ENCODE results near the gene KLHL36.

GRCh38 chr16:84675423-84675822 is 27.1 kb downstream of the KLHL36 start:
- TF ChIP-seq, protein P1, sequence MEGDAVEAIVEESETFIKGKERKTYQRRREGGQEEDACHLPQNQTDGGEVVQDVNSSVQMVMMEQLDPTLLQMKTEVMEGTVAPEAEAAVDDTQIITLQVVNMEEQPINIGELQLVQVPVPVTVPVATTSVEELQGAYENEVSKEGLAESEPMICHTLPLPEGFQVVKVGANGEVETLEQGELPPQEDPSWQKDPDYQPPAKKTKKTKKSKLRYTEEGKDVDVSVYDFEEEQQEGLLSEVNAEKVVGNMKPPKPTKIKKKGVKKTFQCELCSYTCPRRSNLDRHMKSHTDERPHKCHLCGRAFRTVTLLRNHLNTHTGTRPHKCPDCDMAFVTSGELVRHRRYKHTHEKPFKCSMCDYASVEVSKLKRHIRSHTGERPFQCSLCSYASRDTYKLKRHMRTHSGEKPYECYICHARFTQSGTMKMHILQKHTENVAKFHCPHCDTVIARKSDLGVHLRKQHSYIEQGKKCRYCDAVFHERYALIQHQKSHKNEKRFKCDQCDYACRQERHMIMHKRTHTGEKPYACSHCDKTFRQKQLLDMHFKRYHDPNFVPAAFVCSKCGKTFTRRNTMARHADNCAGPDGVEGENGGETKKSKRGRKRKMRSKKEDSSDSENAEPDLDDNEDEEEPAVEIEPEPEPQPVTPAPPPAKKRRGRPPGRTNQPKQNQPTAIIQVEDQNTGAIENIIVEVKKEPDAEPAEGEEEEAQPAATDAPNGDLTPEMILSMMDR (IDR thresholded peaks at IDR 0.05 in 2 of 3, conservative IDR thresholded peaks at IDR 0.05 in 1 of 3; ENCODE audit: borderline replicate concordance in 1 of 3, insufficient read depth in 1 of 3, low read depth in 2 of 3, low read length in 2 of 3), result no peak
- TF ChIP-seq, protein P2, sequence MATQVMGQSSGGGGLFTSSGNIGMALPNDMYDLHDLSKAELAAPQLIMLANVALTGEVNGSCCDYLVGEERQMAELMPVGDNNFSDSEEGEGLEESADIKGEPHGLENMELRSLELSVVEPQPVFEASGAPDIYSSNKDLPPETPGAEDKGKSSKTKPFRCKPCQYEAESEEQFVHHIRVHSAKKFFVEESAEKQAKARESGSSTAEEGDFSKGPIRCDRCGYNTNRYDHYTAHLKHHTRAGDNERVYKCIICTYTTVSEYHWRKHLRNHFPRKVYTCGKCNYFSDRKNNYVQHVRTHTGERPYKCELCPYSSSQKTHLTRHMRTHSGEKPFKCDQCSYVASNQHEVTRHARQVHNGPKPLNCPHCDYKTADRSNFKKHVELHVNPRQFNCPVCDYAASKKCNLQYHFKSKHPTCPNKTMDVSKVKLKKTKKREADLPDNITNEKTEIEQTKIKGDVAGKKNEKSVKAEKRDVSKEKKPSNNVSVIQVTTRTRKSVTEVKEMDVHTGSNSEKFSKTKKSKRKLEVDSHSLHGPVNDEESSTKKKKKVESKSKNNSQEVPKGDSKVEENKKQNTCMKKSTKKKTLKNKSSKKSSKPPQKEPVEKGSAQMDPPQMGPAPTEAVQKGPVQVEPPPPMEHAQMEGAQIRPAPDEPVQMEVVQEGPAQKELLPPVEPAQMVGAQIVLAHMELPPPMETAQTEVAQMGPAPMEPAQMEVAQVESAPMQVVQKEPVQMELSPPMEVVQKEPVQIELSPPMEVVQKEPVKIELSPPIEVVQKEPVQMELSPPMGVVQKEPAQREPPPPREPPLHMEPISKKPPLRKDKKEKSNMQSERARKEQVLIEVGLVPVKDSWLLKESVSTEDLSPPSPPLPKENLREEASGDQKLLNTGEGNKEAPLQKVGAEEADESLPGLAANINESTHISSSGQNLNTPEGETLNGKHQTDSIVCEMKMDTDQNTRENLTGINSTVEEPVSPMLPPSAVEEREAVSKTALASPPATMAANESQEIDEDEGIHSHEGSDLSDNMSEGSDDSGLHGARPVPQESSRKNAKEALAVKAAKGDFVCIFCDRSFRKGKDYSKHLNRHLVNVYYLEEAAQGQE (IDR thresholded peaks at IDR 0.05; ENCODE audit: low read depth), result no peak
- TF ChIP-seq CEBPB (IDR thresholded peaks at IDR 0.05; ENCODE audit: low read depth) (no peak), POLR2A (IDR thresholded peaks at IDR 0.05; ENCODE audit: borderline replicate concordance, extremely low read depth, insufficient read depth, insufficient read length) (no peak), MAX (IDR thresholded peaks at IDR 0.05) (no peak), EZH2 (IDR thresholded peaks at IDR 0.05) (no peak), RAD21 (IDR thresholded peaks at IDR 0.05; ENCODE audit: low read depth) (no peak), SRF (IDR thresholded peaks at IDR 0.05; ENCODE audit: low read depth) (no peak), JUND (IDR thresholded peaks at IDR 0.05) (no peak), YY1 (IDR thresholded peaks at IDR 0.05; ENCODE audit: extremely low read depth, insufficient replicate concordance, low read depth, low read length) (no peak), POLR2AphosphoS5 (IDR thresholded peaks at IDR 0.05; ENCODE audit: low read depth, low read length) (no peak)
